Lower leg skin (tissue), 3 donors: ENCODE data around the gene ACO2.

Experiments used
- CTCF ChIP-seq, 3 donors: fragments of 450-650 bp; IDR thresholded peaks; one replicate each; pipeline ENCODE4 v1.5.1; 2016; ENCODE audit warnings: antibody characterized with exemption in 3 of 3, mild to moderate bottlenecking in 3 of 3, moderate library complexity in 2 of 3
- POLR2A ChIP-seq, 2 donors: fragments of 450-650 bp; IDR thresholded peaks; one replicate each; pipeline ENCODE4 v1.6.1; 2016 to 2017; ENCODE audit warnings: antibody characterized with exemption in 2 of 2, mild to moderate bottlenecking in 1 of 2, moderate library complexity in 1 of 2

- TF ChIP-seq CTCF (IDR thresholded peaks at IDR 0.05) (no peak), POLR2A (IDR thresholded peaks at IDR 0.05) (no peak)
These were observed 55.3 kb downstream of the ACO2 start for GRCh38 chr22:41524251-41524661.
